HG03460 (cell line): ENCODE data around the gene LIG3.
"Not testable (repeated sequence)": the region's sequence is repeated elsewhere in the genome, so short reads cannot be mapped to it uniquely, and the experiment has no call there.

Source experiments
- ATAC-seq: cut with Tn5 transposase; IDR thresholded peaks from one replicate; pipeline ENCODE4 v1.9.1; 2021; ENCODE audit not compliant: unreplicated experiment

Gene LIG3

DNA sequence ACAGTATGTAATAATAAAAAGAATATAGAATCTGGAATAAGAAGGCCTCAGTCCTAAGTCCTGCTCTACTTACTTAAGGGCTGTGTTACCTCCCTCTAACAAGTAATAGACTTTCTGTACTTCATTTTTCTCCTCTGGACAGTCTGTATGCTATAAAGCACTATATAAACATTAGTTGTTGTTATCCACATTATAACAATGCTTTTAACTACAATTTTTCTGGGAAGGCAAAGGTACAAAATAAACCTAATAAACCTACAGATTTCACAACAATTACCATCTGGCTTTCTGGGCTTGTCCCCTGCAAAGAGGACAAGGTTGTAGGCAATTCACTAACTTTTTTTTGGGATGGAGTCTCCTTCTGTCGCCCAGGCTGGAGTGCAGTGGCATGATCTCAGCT lies 50.5 kb downstream of the LIG3 start:
- ATAC-seq = no peak

DNA sequence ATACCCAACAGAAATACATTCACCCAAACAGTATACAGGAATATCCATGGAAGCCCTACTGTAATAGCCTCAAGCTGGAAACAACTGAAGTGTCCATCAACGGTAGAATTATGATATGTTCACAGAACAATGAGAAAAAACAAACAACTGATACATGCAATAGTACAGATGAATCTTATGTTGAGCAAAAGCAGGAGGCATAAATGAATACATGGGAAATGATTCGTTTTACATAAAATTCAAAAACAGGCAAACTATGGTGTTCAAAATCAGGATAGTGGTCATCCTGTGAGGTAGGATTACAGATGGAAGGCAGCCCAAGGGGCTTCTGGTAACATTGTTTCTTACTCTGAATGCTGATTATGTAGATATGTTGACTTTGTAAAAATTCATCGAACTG lies 58.1 kb downstream of the LIG3 start:
- no peak for ATAC-seq

DNA sequence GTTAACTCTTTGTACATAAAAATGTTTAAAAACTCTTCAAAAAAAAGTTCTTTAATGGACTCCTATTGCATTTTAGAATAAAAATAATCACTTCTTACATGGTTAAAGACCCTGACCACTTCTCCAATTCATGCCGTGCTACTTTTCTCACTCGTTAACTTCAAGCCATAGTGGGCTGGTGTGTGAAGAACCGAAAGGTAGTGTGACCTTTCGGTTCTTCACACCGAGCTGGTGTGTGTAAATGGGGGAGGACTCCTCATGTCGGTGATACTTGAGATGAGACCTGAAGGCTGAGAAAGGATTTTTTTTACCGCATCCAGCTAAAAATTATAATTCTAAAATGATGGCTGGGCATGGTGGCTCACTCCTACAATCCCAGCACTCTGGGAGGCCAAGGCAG lies 61.1 kb downstream of the LIG3 start:
- no peak for ATAC-seq

DNA sequence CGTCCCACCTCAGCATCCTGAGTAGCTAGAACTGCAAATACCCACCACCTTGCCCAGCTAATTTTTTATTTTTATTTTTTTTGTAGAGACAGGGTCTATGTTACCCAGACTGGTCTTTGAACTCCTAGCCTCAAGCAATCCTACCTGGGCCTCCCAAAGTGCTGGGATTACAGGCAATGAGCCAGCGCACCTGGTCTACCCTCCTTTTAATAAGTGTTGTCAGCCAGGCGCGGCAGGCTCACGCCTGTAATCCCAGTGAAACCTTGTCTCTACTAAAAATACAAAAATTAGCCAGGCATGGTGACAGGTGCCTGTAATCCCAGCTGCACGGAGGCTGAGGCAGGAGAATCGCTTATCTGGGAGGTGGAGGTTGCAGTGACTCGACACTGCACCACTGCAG lies 63.9 kb downstream of the LIG3 start:
- no peak for ATAC-seq

DNA sequence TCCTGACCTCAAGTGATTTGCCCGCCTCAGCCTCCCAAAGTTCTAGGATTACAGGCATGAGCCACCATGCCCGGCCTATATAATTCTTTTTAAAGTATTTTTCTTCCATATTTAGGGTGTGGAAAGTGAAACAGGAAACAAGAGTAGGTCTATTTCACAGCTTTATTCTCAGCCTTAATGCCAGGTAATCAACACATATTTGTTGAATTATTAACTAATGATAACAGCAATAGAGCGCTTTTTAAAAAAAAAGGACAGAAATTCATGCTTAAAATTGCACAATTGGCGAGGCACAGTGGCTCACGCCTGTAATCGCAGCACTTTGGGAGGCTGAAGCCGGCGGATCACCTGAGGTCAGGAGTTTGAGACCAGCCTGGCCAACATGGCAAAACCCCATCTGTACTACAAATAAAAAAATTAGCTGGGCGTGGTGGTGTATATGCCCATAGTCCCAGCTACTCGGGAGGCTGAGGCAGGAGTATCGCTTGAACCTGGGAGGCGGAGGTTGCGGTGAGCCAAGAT lies 65.2 kb downstream of the LIG3 start:
- not testable (repeated sequence) for ATAC-seq

DNA sequence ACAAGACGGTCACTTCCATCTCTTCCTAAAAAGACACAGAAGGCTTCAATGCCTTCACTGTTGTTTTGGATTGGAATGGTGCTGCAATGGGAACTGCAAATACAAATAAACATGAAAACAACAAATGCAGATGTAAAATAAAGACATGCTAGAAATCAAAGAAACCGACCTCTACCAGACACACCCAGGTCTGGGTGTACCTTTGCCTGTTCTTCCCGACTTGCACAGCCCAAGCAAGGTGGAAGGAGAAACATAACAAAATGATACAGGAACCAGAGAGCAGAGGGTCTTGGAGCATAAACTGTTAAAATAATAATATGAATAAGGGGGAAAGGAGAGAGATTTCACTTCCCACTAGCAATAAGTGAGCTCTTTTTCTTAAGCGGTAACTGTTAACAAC lies 65.9 kb downstream of the LIG3 start:
- ATAC-seq = no peak

DNA sequence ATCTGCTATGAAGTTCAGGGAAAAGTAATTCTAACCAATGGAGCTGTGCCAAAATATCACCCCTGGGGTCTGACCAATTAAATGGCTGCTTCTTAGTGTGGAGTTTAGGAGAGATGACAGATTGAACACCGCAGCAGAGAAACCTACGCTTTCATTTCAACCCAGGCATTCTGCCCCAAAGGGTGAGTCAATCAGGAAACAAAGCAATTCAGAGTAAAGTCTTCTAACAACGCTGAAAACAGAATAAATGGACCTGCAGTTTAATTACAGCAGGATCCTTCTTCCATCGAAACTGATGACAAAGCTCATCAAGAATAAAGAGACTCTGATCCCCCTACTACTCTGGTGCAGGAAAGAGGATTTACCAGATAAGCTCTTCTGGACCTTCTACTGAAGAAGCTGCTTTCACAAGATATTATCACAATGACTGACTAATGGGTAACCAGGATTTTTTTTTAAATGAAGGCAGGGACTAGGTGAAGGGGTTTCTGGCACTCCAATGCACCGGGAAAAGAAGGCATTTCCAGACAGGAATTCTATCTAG lies 66.5 kb downstream of the LIG3 start:
- no peak for ATAC-seq

DNA sequence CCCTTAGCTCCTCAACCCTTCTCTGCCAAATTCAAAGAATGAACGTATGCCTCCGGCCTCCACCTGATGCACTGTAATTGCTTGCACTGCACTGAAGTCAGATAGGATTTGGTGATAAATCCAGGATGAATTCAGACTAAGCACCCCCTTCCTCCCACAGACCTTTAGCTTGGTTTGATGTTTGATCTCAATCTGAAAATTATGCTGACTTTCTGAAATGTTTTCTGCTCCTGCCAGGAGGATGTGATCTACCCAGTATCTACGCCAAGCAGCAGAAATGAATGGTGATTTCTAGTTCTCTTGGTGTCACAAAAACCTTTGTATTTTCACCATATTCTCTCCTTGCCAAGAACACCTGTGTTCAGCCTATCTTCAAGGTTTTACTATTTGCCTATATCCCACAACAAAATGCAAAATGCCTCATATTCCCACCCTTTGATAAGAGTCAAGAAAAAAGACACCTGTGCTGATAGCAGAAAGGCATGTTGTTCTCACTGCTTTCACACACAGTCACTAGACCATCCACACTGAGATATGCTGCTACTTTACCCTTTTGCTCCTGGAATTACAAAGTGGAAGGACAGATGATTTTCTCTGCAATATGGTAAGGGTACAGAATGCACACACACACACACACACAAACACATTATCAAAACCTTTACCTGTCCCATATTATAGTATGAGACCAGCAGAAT lies 68.5 kb downstream of the LIG3 start:
- no peak for ATAC-seq

DNA sequence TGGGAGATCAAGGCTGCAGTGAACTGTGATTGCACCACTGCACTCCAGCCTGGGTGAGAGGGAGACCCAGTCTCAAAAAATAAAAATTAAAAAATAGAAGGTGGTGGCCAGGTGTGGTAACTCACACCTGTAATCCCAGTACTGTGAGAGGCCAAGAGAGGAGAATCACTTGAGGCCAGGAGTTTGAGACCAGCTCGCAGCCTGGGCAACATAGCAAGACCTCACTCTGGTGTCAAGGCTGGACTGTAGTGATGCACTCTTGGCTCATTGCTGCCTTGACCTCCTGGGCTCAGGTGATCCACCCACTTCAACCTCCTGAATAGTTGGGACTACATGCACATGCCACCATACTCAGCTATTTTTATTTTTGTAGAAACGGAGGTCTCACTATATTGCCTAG lies 69.9 kb downstream of the LIG3 start:
- ATAC-seq = no peak

DNA sequence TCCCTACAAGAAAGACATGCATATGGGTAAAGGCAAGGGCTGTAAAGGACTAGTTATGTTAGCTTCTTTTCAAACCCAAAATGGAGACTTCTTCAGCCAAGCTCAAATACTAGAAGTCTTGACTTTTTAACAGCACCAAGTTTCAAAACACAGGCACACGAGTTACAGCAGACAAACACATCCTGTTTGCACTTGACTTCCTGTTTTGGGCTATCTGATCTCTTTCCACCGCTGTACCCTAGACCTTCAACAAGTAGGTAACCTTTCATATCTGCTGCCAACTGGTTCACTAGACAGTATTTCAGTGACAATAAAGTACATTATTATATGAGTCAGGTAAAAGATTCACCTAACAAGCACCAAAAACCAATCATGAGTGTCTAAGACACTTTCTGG lies 70.9 kb downstream of the LIG3 start:
- ATAC-seq = peak; percentile 61

DNA sequence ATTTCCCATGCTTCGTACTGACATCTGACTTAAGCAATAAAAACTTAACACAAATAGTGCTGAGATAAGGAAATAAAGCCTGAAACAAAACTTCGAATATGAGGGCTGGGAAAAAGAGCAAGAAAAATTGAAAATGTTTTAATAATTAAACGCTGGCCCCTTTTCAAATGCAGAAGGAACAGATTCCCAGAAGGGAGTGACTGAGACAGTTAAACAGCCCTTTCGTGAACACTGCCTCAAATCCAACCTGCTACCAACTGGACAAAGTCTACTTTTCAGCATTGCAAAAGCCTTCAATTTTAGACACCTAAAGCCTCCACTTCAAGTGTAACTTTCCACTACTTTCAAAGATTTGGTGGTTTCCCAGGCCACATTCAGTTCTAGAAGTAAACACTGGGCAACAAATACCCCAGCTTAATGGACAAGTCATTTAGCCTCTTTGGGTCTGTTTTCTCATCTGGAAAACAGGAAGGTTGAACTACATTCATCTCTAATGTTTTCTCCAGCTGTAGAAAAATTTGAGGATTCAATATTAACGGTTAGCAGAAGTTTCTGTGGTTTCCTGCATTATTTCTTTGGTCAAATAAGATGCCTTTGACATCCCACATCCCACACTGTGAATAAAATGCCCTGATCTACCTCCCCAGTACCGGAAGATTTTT lies 71.4 kb downstream of the LIG3 start:
- peak; percentile 34 for ATAC-seq

DNA sequence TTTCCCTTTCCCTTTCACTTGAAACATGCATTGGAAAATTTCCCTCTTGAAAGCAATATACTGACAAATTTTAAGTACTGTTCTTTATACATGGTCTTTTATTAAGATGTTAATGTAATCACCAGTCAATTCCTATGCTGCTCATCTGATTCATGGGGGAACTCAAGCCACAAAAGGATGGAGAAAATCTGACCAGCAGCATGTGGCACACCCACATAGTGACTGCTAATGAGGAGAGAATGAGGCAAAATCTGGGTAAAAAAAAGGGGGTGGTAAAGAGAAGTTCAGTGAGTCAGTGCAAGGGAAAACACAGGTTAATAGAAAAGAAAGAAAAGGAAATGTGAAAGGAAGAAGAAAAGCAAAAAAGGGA lies 71.9 kb downstream of the LIG3 start:
- ATAC-seq = no peak

DNA sequence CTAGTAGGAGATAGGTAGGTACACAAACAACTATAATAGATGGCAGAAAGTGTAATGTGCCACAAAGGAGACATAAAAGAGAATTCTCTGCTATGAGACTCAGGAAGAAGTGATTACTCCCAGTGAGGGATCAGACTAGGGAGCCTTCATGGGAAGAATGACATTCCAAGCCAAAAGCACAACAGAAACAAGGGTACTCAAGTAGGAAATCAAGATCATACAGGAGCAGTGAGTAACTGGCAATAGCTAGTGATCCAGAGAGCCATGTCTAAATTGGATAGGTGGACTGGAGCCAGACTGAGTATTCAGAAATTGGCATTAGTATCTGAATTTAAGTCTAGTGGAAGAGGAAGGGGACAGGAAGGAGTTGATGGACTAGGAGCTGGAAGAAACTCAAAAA lies 72.5 kb downstream of the LIG3 start:
- no peak for ATAC-seq

DNA sequence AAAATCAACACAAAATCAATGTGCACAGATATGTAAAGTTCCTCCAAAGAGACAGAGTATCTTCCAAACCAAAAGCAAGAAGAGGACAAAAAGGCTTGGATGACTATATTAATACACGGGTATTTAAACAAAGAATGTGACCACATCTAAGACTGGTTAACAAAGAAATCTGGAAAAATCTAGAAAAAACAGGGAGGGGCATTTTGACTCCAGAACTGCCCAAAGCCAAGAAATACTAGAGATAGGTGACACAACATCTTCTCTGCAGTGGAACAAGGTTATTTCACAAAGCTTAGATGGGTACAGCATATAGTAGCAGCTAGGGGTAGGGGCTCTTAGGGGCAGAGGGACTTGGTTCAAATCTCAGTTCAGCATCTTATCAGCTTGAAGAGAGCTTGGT lies 72.9 kb downstream of the LIG3 start:
- ATAC-seq = no peak

DNA sequence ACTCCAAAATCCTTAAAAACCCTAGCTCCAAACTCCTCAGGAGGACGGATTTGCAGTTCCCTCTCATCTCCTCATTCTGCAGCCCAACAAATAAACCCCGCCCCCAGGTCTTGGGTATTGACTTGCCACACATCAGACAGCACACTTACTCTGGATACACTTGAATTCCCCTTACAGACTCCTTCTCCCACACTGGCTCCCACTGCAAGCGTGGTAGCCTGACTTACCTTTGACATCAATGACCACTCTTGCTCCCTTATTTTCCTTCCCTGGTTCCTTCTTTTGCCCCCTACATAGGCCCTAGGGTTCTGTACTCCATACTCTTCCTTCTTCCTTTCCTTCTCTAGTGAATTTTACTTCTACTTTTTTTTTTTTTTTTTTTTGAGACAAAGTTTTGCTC lies 75.7 kb downstream of the LIG3 start:
- ATAC-seq = no peak

DNA sequence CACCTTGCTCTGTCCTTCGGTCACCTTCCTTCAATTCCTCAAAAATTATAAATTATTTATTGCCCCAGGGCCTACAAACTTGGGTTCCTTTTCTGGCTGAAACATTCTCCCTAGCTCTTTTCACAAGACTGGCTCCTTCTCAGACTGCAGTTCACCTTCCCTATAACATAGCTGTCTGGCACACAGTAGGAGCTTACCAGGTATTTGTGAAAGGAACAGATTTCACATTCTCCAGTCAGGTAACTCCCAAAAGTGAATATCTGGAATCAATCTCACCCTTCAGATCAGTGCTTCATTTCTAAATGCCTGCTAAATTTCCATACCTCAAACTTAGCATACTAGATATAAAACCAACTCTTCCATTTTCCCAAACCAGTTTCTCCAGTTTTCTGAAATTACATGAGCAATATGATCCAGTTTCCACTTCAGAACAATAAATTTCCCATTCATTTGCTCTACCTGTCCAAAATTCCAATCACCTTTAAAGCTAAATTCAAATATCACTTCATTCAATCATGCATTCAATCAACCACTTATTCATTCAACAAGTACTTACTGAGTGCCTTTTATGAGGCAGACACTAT lies 77.1 kb downstream of the LIG3 start:
- no peak for ATAC-seq
